ENCODE measurements around the gene TIGD2. TPM values are rescaled to one million over a fixed set of nuclear protein-coding genes. Genes with fewer than 3 reads are reported as not detected.

Gene TIGD2
- total and polyA plus RNA-seq, 9 of the 15 experiments (the other 6 are each of a cell fraction or from before 2014, with no cell fraction given) = 3.6 to 15.0 (median 9.8) TPM

GRCh38 chr4:89162496-89162895 is 51.2 kb downstream of the TIGD2 start:
- Histone ChIP-seq H3K27ac (ENCODE audit: extremely low read depth, low read depth, low read length) (no peak overlapping the region), H3K79me2 (ENCODE audit: control insufficient read depth, insufficient read depth, low read length) (no peaks in the 10 kb centered on the region), H3K27me3 (ENCODE audit: control insufficient read depth in 2 of 2, insufficient read depth in 2 of 2, low read length in 2 of 2) (no peaks in the 10 kb centered on the region), H3K4me1 (replicated peaks in 1 of 2; ENCODE audit: control insufficient read depth in 2 of 2, insufficient read depth in 2 of 2, low read length in 2 of 2) (no peaks in the 10 kb centered on the region), H4K20me1 (replicated peaks; ENCODE audit: control insufficient read depth, insufficient read depth, low read length) (no peaks in the 10 kb centered on the region), H3K4me2 (ENCODE audit: insufficient read depth, low read length) (no peak overlapping the region), H3K36me3 (ENCODE audit: control insufficient read depth, insufficient read depth, low read length) (no peaks in the 10 kb centered on the region), H3K4me3 (no peak overlapping the region), H3K9me1 (ENCODE audit: control insufficient read depth, insufficient read depth, low read length) (no peaks in the 10 kb centered on the region), H2AFZ (ENCODE audit: low read depth, low read length) (no peak overlapping the region), H3K9me3 (replicated peaks; ENCODE audit: control insufficient read depth, insufficient read depth, low read depth, low read length) (no peaks in the 10 kb centered on the region), H3K9ac (ENCODE audit: insufficient read depth in 1 of 2, low read depth in 2 of 2, low read length in 2 of 2) (no peak overlapping the region)
- TF ChIP-seq HEY1 (CRISPR knock-in tag; IDR thresholded peaks at IDR 0.05; ENCODE audit: borderline replicate concordance) (no peak), MLLT1 (IDR thresholded peaks at IDR 0.05) (no peak), IRF2 (CRISPR knock-in tag; IDR thresholded peaks at IDR 0.05) (no peak), ATF1 (CRISPR knock-in tag; IDR thresholded peaks at IDR 0.05) (no peak), ATF1 (tag; IDR thresholded peaks at IDR 0.05) (no peak), E2F1 (CRISPR knock-in tag; IDR thresholded peaks at IDR 0.05) (no peak), SMC3 (conservative IDR thresholded peaks at IDR 0.05; ENCODE audit: insufficient read depth, low read depth, low read length) (no peak), CHD1 (IDR thresholded peaks at IDR 0.05; ENCODE audit: low read length) (no peak), RBM39 (optimal IDR thresholded peaks at IDR 0.05; ENCODE audit: low read depth, low read length) (no peak), JUND (IDR thresholded peaks at IDR 0.05; ENCODE audit: borderline replicate concordance, low read depth, low read length) (no peak), JUND (tag; IDR thresholded peaks at IDR 0.05; ENCODE audit: borderline replicate concordance, low read depth, low read length) (no peak), EHMT2 (IDR thresholded peaks at IDR 0.05) (no peak)
- TF ChIP-seq, protein P1, sequence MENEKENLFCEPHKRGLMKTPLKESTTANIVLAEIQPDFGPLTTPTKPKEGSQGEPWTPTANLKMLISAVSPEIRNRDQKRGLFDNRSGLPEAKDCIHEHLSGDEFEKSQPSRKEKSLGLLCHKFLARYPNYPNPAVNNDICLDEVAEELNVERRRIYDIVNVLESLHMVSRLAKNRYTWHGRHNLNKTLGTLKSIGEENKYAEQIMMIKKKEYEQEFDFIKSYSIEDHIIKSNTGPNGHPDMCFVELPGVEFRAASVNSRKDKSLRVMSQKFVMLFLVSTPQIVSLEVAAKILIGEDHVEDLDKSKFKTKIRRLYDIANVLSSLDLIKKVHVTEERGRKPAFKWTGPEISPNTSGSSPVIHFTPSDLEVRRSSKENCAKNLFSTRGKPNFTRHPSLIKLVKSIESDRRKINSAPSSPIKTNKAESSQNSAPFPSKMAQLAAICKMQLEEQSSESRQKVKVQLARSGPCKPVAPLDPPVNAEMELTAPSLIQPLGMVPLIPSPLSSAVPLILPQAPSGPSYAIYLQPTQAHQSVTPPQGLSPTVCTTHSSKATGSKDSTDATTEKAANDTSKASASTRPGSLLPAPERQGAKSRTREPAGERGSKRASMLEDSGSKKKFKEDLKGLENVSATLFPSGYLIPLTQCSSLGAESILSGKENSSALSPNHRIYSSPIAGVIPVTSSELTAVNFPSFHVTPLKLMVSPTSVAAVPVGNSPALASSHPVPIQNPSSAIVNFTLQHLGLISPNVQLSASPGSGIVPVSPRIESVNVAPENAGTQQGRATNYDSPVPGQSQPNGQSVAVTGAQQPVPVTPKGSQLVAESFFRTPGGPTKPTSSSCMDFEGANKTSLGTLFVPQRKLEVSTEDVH (IDR thresholded peaks at IDR 0.05; ENCODE audit: low read depth, partially characterized antibody) = no peak
- DNase-seq (ENCODE audit: extremely low read depth in 1 of 4, low spot score in 3 of 4) (no peak), FAIRE-seq (no peak), ATAC-seq (no peak)
- 2% methylated on average over 3 of the region's 3 CpGs for WGBS (ENCODE audit: insufficient coverage, low coverage, missing lambda C conversion rate)
- in situ Hi-C loops (cut with MboI) (no loop called here), intact Hi-C loops (cut with micrococcal nuclease) (loop anchor here (10.0 kb wide), 1 partner anchor 1132 kb away; no protein-coding TSS in a partner anchor)
- BruUV-seq (replicated peaks) = no TSS peak
- POLR2A ChIA-PET = interaction anchor here (0.9 kb wide), 1 partner anchor 85 kb away, joined by 3 read pairs; no protein-coding TSS in a partner anchor
- CTCF ChIA-PET (ENCODE audit: low intra/inter-chr PET ratio) = no interaction called here
